ENCODE measurements around the gene OCLN.
"Not testable (repeated sequence)": the region's sequence is repeated elsewhere in the genome, so short reads cannot be mapped to it uniquely, and the experiment has no call there.

OCLN gene, protein sequence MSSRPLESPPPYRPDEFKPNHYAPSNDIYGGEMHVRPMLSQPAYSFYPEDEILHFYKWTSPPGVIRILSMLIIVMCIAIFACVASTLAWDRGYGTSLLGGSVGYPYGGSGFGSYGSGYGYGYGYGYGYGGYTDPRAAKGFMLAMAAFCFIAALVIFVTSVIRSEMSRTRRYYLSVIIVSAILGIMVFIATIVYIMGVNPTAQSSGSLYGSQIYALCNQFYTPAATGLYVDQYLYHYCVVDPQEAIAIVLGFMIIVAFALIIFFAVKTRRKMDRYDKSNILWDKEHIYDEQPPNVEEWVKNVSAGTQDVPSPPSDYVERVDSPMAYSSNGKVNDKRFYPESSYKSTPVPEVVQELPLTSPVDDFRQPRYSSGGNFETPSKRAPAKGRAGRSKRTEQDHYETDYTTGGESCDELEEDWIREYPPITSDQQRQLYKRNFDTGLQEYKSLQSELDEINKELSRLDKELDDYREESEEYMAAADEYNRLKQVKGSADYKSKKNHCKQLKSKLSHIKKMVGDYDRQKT

DNA sequence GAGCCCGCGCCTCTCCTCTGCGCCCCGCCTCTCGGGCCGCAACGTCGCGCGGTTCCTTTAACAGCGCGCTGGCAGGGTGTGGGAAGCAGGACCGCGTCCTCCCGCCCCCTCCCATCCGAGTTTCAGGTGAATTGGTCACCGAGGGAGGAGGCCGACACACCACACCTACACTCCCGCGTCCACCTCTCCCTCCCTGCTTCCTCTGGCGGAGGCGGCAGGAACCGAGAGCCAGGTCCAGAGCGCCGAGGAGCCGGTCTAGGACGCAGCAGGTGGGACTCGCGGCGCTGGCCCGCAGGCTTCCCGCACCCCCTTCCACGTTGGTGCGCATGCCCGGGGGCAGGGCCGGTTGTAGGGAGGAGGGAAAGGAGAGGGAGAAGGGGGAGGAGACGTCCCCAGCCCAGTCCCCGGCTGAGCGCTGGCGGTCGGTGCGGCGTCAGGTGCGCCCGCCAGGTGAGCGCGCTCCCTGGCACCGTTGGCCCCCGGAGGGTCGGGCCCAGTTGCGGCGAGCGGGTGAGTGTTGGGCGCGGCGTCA, at the start of gene OCLN:
Gene OCLN, plus strand, starts transcription at position 400 of the 532 bp plus-strand sequence. CDS start 11,455 bp downstream, outside the sequence.
- no peak for FAIRE-seq

DNA sequence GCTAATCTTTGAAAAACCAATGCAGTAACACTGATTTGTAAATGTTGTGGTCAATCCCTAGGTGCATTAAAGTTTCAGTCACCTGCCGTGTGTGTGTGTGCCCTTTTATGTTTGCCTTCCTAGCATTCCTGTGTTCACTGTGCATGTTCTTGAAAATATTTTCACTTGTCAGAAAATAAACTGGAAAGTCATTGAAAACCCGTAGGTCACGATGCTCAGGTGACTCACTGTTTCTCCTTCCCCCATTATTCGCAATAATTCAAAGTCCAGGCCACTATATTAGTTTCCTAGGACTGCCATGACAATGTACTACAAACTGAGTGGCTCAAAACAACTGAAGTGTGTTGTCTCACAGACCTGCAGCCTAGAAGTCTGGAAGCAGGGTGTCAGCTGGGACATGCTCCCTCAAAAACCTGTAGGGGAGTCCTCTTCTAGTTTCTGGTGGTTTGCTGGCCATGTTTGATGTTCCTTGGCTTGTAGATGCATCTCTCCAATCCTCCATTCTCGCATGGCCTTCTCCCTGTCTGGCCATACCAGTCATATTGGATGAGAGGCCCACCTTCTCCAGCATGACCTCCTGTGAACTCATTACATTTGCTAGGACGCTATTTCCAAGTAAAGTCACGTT, 48.3 kb upstream of the OCLN start:
- FAIRE-seq: no peak

DNA sequence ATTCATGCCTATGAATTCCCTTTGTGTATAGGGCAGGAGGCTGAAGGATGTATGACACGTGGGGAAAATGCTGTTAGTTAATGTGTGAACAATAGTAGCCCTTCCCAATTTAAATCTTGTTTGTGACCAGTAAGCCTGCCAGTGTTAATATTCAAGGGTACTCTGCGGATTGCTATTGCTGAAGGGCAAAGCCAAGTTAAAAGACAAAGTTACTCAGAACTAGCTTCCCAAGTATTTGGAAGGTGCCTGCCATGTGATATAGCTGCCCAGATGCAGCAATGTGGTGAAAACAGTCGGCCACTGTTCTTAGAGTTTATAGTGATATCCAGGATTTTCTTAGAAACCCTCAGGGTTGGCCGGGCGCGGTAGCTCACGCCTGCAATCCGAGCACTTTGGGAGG, 43.1 kb upstream of the OCLN start:
- no peak for FAIRE-seq

DNA sequence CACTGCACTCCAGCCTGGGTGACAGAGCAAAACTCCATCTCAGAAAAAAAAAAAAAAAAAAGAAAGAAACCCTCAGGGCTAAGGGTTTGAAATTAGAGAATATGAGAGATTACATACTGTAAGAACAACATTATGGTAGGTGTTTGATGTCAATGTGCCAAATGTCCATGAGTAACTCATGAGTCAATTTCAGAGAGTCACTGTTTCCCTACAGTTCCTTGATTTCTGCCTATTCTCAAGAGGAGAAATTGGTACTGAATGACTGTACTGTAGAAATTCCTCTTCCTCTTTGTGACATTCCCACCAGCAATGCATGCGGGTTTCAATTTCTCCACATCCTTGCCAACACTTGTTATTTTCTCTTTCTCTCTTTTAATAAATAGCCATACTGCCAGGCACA, 42.5 kb upstream of the OCLN start:
- FAIRE-seq: no peak

DNA sequence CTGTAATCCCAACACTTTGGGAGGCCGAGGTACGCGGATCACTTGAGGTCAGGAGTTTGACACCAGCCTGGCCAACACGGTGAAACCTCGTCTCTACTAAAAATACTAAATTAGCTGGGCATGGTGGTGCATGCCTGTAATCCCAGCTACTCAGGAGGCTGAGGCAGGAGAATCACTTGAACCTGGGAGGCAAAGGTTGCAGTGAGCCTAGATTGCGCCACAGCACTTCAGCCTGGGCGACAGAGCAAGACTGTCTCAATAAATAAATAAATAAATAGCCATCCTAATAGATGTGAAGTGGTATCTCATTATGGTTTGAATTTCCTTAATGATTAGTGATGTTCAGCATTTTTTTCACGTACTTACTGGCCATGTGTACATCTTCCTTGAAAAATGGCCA, 42.1 kb upstream of the OCLN start:
- FAIRE-seq: not testable (repeated sequence)

DNA sequence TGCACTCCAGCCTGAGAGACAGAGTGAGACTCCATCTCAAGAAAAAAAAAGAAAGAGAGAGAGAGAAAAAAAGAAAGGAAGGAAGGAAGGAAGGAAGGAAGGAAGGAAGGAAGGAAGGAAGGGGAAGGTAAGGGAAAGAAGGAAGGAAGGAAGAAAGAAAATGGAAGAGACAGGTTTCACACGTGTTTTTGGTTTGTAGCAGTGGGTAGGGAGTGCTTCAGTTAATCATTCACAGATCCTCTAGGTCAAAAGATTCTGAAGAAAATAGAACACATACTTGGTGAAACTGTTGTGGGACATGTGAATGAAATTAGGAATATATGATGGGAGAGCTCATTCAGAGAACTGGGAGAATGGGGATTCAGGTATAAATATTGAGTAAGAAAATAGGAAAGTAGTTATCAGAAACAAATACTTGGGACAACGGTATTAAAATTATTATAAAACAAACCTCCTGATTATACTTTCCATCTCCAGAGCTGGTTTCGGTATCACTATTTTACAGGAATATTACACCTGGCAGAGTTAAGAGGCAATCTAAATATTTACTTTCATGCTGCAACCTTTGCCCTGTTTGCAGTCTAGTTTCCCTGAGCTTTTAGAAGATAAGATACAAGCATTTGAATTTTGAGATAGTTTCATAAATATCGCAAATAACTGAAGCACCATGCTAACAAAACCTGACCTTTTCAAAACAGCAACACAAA, 40.5 kb upstream of the OCLN start:
- FAIRE-seq: no peak

DNA sequence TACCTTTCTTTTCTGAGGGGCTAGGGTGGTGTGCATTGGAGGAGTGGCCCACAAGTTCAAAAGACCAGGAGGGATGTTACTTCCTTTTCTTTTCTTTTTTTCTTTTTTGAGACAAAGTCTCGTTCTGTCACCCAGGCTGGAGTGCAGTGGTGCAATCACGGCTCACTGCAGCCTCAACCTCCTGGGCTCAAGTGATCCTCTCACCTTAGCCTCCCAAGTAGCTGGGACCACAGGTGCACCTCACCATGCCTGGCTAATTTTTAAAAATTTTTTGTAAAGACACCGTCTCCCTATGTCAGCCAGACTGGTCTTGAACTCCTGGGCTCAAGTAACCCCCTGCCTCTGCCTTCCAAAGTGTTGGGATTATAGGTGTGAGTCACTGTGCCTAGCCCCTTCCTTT, 39.1 kb upstream of the OCLN start:
- FAIRE-seq: not testable (repeated sequence)

DNA sequence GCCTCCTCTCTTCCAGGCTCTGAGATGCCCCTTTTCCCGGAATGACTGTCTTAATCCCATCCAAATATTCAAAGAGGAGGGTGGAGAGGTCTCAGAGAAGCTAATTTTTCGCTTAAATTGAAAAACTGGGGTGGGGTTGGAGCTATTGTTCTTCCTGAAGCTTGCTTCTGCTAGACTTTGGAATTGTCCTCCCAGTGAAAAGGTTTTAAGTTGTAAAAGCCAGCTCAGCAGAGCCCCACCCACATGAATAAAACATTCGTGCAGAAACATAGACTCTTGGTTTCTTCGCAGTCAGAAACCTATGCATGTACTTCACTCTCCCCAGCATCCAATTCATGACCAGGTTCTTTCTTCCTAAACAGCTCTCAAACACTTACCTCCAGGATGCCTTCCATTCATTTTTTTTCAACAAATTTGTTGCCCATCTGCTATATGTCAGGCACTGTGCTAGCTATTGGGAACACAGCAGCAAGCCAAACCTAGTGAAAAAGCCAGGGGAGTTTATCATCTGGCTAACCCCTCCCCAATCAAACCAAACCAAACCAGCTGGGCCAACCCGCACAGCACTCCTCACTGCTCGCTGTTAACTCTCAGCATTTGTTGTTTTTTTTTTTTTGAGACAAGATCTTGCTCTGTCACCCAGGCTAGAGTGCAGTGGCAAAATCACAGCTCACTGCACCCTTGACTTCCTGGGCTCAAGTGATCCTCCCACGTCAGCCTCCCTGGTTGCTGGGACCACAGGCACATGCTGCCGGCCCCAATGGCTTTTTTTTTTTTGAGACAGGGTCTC, 37.9 kb upstream of the OCLN start:
- no peak for FAIRE-seq

DNA sequence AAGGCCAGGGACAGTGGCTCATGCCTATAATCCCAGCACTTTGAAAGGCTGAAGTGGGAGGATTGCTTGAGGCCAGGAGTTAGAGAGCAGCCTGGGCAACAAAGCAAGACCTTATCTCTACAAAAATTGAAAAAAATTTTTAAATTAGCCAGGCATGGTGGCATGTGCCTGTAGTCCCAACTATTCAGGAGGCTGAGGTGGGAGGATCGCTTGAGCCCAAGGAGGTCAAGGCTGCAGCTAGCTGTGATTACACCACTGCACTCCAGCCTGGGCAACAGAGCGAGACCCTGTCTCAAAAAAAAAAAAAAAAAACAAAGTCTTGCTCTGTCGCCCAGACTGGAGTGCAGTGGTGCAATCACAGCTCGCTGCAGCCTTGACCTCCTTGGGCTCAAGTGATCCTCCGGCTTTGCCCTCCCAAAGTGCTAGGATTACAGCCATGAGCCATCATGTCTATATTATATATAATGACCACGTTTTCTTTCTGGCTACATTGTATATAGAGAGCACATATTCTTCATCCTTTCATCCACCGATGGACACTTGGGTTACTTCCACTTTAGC, 37.1 kb upstream of the OCLN start:
- not testable (repeated sequence) for FAIRE-seq

DNA sequence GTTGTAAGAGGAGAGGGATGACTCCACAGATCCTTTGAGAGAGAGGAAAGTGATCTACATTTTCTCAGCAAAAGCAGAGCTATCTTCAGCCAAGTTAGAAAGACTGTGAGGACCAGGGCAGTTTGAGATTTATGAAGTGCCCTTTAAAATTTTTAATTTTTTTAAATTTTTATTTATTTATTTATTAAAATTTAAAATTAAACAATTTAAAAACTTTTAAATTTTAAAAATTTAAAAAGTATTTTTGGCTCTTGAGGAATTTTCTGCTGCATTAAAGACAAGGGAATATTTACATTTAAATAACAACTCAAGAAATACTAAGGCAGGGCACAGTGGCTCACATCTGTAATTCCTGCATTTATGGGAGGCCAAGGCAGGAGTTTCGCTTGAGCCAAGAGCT, 30.4 kb upstream of the OCLN start:
- FAIRE-seq: no peak

DNA sequence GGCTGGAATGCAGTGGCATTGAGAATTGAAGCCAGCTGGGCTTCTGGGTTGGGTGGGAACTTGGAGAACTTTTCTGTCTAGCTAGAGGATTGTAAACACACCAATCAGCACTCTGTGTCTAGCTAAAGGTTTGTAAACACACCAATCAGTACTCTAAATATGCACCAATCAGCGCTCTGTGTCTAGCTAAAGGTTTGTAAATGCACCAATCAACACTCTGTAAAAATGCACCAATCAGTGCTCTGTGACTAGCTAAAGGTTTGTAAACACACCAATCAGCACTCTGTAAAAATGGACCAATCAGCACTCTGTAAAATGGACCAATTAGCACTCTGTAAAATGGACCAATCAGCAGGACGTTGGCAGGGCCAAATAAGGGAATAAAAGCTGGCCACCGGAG, 26.2 kb upstream of the OCLN start:
- FAIRE-seq: not testable (repeated sequence)

DNA sequence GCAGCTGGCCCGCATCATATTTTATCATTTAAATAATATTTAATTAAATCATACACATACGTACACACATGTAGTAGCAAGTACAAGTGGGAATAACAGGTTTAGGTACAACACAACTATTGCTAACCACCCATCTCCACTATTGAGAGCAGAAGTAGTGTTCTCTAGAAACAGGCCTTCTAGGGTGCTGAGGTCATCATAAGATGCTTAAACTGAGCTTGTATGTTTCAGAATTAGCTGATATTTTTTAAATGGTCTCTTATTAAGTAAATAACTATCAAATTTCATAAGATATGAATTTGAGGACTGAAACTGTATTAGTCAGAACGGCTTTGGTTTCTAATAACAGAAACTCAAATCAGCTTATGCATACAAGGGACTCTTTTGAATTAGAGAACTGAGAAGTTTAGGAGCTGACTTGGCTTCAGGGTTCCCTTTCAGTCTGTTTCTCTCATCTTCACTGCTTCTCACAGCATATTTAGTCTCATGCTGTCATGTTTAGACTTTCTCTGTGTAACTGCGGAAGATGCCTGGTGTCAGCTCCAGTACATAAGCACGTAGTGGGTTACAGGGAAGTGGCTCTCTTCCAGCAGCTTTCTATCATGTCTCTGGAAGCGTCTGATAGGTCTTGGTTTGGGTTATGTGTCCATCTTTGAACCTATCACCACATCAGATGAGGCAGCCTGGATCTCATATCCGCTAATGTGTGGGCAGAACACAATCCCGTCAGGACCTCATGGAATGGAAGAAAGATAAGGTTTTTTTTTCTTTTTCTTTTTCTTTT, 25.0 kb upstream of the OCLN start:
- FAIRE-seq: no peak

DNA sequence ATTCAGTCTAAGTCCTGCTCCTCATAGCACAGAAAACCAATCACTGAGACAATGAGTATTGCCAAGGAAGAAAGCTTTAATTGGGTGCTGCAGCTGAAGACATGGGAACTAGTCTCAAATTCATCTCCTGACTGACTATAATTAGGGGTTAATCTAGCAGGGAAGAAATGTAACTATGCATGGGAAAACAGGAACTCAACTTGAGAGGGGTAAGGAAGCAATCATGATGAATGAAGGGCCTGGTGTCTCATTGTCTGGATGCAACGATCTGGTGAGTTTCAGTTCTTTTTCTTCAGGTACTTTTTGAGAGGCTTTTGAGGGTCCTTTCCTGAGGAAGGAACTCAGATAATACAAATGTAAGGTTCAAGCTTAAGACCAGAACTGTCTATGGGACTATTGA, 24.0 kb upstream of the OCLN start:
- FAIRE-seq: no peak

DNA sequence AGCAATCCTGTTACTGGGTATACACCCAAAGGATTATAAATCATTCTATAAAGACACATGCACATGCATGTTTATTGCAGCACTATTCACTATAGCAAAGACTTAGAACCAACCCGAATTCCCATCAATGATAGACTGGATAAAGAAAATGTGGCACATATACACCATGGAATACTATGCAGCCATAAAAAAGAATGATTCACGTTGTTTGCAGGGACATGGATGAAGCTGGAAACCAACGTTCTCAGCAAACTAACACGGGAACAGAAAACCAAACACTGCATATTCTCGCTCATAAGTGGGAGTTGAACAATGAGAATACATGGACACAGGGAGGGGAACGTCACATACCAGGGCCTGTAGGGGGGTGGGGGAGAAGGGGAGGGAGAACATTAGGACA, 21.1 kb upstream of the OCLN start:
- not testable (repeated sequence) for FAIRE-seq

DNA sequence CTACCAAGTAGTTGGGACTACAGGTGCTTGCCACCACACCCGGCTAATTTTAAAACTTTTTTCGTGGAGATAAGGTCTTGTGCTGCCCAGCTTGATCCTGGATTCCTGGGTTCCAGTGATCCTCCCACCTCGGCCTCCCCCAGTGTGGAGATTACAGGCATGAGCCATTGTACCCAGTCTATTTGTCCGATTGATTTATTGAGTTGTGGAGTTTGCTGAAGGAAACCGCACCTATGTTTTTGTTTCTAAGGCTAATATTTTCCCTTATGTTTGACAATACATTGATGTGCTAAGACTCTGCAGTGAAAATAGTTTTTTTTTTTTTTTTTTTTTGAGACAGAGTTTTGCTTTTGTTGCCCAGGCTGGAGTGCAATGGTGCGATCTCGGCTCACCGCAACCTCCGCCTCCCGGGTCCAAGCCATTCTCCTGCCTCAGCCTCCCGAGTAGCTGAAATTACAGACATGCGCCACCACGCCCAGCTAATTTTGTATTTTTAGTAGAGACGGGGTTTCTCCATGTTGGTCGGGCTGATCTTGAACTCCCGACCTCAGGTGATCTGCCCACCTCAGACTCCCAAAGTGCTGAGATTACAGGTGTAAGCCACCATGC, 20.0 kb upstream of the OCLN start:
- FAIRE-seq: not testable (repeated sequence)

DNA sequence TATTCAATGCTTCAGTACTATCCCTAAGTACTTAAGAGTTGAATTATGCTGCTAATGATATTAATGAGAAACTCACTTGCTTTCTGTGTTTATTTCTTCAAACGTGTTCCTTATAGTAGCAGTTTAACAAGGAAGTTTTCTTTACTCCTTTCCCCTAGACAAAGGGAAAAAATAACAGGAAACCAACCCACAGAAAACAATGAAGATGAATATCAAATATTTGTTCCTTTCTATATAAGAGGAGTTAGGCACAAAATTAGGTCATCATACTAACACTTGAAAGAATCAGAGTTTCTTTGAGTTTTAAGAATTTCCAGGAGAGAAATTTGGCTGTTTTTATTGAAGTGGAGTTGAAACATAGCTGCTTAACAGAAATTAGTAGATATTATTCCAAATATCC, 15.4 kb upstream of the OCLN start:
- FAIRE-seq: no peak

DNA sequence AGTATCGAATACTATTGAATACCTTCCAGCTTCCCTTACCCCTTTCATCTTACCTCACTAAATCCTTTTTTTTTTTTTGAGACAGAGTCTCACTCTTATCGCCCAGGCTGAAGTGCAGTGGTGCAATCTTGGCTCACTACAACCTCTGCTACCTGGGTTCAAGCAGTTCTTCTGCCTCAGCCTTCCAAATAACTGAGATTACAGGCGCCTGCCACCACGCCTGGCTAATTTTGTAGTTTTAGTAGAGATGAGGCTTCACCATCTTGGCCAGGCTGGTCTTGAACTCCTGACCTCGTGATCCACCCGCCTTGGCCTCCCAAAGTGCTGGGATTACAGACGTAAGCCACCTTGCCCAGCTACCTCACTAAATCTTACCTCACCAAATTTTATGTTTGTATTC, 14.3 kb upstream of the OCLN start:
- not testable (repeated sequence) for FAIRE-seq

DNA sequence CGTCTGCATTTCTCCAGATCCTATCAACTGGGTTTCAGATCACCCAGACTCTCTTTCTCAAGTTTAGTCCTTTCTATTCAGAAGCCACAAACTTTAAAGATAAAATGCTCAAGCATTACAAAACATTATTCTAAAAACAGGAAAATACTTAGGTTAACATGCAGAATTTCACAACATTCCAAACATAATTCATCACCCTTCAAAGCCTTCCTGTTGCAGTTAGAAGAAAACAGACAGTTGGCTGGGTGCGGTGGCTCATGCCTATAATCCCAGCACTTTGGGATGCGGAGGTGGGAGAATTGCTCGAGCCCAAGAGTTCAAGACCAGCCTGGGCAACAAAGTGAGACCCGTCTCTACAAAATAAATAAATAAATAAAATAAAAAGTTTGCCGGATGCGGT, 7.7 kb upstream of the OCLN start:
- FAIRE-seq: no peak

DNA sequence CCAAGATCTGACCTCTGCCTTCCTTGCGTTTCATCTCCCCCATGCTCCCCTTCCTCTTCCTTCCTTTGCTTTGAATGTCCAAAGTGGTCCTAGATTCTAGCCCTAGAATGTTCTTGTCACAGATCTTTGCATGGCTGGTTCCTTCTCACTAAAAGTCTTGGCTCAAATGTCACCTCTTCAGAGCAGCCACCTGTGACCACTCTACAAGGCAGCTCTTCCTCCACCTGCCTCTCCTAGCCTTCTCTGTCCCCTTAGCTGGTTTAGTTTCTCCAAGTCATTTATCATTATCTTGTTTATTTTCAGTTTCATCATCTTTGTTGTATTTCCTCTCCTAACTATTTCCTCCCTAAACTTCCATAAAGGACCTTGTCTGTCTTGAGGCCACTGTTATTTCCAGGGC, 7.1 kb upstream of the OCLN start:
- no peak for FAIRE-seq

DNA sequence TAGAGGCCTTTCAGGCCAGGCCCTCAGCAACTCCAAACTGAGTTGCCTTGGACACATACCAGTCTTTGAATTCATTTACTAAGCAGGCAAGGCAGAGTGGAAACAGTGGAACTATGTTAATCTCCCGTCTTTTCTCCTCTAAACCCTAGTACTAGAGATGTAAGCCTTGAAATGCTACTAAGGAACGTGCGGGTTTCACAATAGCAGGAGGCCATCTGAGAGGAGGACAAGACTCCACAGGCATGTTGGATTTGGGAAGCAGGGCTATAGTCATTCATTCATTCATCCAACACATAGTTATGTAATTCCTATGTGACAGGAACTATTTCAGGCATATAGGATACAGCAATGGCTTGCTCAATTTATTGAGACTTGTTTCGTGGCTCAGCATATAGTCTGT, 3.3 kb upstream of the OCLN start:
- FAIRE-seq: no peak

DNA sequence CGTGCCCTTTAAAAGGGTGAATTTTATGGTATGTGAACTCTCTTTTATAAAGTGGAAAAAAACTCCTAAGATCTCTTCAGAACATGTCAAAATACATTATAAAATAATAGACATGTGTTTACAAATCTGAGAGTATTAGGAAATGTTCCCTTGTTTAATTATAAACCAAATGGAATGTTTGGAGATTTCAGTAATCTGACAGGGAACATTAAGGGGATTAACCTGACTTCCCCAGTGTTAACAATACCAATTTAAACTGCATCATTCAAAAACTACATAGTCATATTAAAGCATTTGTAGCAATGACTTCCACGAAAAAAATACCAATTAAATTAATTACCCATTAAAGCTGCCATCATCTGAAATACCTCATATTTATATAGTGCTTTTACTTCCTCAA, 1.6 kb upstream of the OCLN start:
- FAIRE-seq: no peak

Data from A204.1 (cell line).